ENCODE measurements around the gene AKAP13.

Gene AKAP13

GRCh38 chr15:85474700-85475316, 94.4 kb downstream of the AKAP13 start:
- Histone ChIP-seq H3K4me2 (ENCODE audit: low read depth, low read length, poor library complexity, severe bottlenecking) (peak overlapping the region; percentile 89), H4K20me1 (ENCODE audit: low read depth, low read length) (no peaks in the 10 kb centered on the region), H2AFZ (ENCODE audit: low read depth, low read length, severe bottlenecking) (no peak overlapping the region), H3K27ac (ENCODE audit: low read depth, low read length) (peak overlapping the region; percentile 99), H3F3A (ENCODE audit: insufficient read depth) (peaks cover 89% of the 10 kb centered on the region), H3K9me2 (replicated peaks; ENCODE audit: insufficient read depth, low read length) (no peaks in the 10 kb centered on the region), H3K79me2 (ENCODE audit: insufficient read depth, low read length) (peaks cover 93% of the 10 kb centered on the region), H3K4me3 (ENCODE audit: insufficient read depth, low read length, poor library complexity, severe bottlenecking) (peak overlapping the region; percentile 39), H3K36me3 (ENCODE audit: low read length) (0 out of 2 replicates have a peak, but pooled peaks cover 3% of the 10 kb centered on the region), H3K9ac (ENCODE audit: low read length) (peak overlapping the region; percentile 67), H3K9me3 (ENCODE audit: insufficient read depth, low read length) (no peaks in the 10 kb centered on the region), H3K27me3 (ENCODE audit: low read length) (no peaks in the 10 kb centered on the region)
- TF ChIP-seq, protein P1, sequence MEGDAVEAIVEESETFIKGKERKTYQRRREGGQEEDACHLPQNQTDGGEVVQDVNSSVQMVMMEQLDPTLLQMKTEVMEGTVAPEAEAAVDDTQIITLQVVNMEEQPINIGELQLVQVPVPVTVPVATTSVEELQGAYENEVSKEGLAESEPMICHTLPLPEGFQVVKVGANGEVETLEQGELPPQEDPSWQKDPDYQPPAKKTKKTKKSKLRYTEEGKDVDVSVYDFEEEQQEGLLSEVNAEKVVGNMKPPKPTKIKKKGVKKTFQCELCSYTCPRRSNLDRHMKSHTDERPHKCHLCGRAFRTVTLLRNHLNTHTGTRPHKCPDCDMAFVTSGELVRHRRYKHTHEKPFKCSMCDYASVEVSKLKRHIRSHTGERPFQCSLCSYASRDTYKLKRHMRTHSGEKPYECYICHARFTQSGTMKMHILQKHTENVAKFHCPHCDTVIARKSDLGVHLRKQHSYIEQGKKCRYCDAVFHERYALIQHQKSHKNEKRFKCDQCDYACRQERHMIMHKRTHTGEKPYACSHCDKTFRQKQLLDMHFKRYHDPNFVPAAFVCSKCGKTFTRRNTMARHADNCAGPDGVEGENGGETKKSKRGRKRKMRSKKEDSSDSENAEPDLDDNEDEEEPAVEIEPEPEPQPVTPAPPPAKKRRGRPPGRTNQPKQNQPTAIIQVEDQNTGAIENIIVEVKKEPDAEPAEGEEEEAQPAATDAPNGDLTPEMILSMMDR (IDR thresholded peaks at IDR 0.05; ENCODE audit: insufficient read depth, low read length, poor library complexity, severe bottlenecking) = no peak
- TF ChIP-seq EZH2phosphoT487 (conservative IDR thresholded peaks at IDR 0.05; ENCODE audit: low read length) = no peak

- no peaks in the 10 kb centered on the region for H3K9me3 ChIP-seq (ENCODE audit: insufficient read depth, low read length)
- H3K27ac ChIP-seq (ENCODE audit: low read depth, low read length) = peak overlapping the region; percentile 99
- H3K36me3 ChIP-seq (ENCODE audit: low read length) = 0 out of 2 replicates have a peak, but pooled peaks cover 3% of the 10 kb centered on the region
- no peaks in the 10 kb centered on the region for H4K20me1 ChIP-seq (ENCODE audit: low read depth, low read length)
- peak overlapping the region; percentile 37 for H3K4me3 ChIP-seq (ENCODE audit: insufficient read depth, low read length, poor library complexity, severe bottlenecking)
- no peak for TF ChIP-seq EZH2phosphoT487 (conservative IDR thresholded peaks at IDR 0.05; ENCODE audit: low read length)
- TF ChIP-seq, protein P1 (IDR thresholded peaks at IDR 0.05; ENCODE audit: insufficient read depth, low read length, poor library complexity, severe bottlenecking) = no peak
- peak overlapping the region; percentile 67 for H3K9ac ChIP-seq (ENCODE audit: low read length)
- peak overlapping the region; percentile 89 for H3K4me2 ChIP-seq (ENCODE audit: low read depth, low read length, poor library complexity, severe bottlenecking)
- H3K9me2 ChIP-seq (replicated peaks; ENCODE audit: insufficient read depth, low read length) = no peaks in the 10 kb centered on the region
- no peak overlapping the region for H2AFZ ChIP-seq (ENCODE audit: low read depth, low read length, severe bottlenecking)
- no peaks in the 10 kb centered on the region for H3K27me3 ChIP-seq (ENCODE audit: low read length)
- H3K79me2 ChIP-seq (ENCODE audit: insufficient read depth, low read length) = peaks cover 93% of the 10 kb centered on the region
- H3F3A ChIP-seq (ENCODE audit: insufficient read depth) = peaks cover 91% of the 10 kb centered on the region
These were observed 94.9 kb downstream of the AKAP13 start for GRCh38 chr15:85475317-85475701.

- peak overlapping the region; percentile 89 for H3K4me2 ChIP-seq (ENCODE audit: low read depth, low read length, poor library complexity, severe bottlenecking)
- H3K9me3 ChIP-seq (ENCODE audit: insufficient read depth, low read length) = no peaks in the 10 kb centered on the region
- TF ChIP-seq EZH2phosphoT487 (conservative IDR thresholded peaks at IDR 0.05; ENCODE audit: low read length) = no peak
- TF ChIP-seq, protein P1 (IDR thresholded peaks at IDR 0.05; ENCODE audit: insufficient read depth, low read length, poor library complexity, severe bottlenecking) = no peak
- H3K36me3 ChIP-seq (ENCODE audit: low read length) = 0 out of 2 replicates have a peak, but pooled peaks cover 3% of the 10 kb centered on the region
- no peaks in the 10 kb centered on the region for H3K27me3 ChIP-seq (ENCODE audit: low read length)
- H3K79me2 ChIP-seq (ENCODE audit: insufficient read depth, low read length) = peaks cover 93% of the 10 kb centered on the region
- no peaks in the 10 kb centered on the region for H3K9me2 ChIP-seq (replicated peaks; ENCODE audit: insufficient read depth, low read length)
- H4K20me1 ChIP-seq (ENCODE audit: low read depth, low read length) = no peaks in the 10 kb centered on the region
- no peak overlapping the region for H2AFZ ChIP-seq (ENCODE audit: low read depth, low read length, severe bottlenecking)
- peaks cover 89% of the 10 kb centered on the region for H3F3A ChIP-seq (ENCODE audit: insufficient read depth)
- peak overlapping the region; percentile 34 for H3K4me3 ChIP-seq (ENCODE audit: insufficient read depth, low read length, poor library complexity, severe bottlenecking)
- peak overlapping the region; percentile 67 for H3K9ac ChIP-seq (ENCODE audit: low read length)
- peak overlapping the region; percentile 99 for H3K27ac ChIP-seq (ENCODE audit: low read depth, low read length)
These were observed 95.3 kb downstream of the AKAP13 start for GRCh38 chr15:85475711-85476110.

Measured in SU-DHL-6 (cell line).